Stimulated activated naive CD8-positive, alpha-beta T cell treated with anti-CD3 and anti-CD28 coated beads, Interleukin-15, amount 100 ng/mL, for 72 hours (primary cell): ENCODE measurements around the gene ENTHD1.

Source experiments
- ATAC-seq: fragments of 150-1000 bp; cut with Tn5 transposase; 2 replicates; pipeline ENCODE4 v1.10.0; 2021; ENCODE audit warnings: mild to moderate bottlenecking, moderate library complexity
- DNase-seq, 2 donors: peaks; one replicate each; pipeline ENCODE4 v3.0.0; 2021 to 2022
- H3K27ac Mint-ChIP-seq, 2 donors: one replicate each; pipeline ENCODE4 v1.8.0; 2022; ENCODE audit warnings: mild to moderate bottlenecking in 2 of 2, mixed read lengths in 2 of 2, moderate library complexity in 2 of 2
- H3K27me3 Mint-ChIP-seq: one replicate; pipeline ENCODE4 v1.8.0; 2022; ENCODE audit warnings: mixed read lengths
- H3K4me1 Mint-ChIP-seq: one replicate; pipeline ENCODE4 v1.8.0; 2022; ENCODE audit warnings: mild to moderate bottlenecking, mixed read lengths
- H3K4me3 Mint-ChIP-seq, 2 donors: one replicate each; pipeline ENCODE4 v1.8.0; 2022; ENCODE audit warnings: mild to moderate bottlenecking in 2 of 2, mixed read lengths in 2 of 2, moderate library complexity in 1 of 2
- H3K9me3 Mint-ChIP-seq, 2 donors: one replicate each; pipeline ENCODE4 v1.8.0; 2022; ENCODE audit warnings: mixed read lengths in 2 of 2

ENTHD1 gene

DNA sequence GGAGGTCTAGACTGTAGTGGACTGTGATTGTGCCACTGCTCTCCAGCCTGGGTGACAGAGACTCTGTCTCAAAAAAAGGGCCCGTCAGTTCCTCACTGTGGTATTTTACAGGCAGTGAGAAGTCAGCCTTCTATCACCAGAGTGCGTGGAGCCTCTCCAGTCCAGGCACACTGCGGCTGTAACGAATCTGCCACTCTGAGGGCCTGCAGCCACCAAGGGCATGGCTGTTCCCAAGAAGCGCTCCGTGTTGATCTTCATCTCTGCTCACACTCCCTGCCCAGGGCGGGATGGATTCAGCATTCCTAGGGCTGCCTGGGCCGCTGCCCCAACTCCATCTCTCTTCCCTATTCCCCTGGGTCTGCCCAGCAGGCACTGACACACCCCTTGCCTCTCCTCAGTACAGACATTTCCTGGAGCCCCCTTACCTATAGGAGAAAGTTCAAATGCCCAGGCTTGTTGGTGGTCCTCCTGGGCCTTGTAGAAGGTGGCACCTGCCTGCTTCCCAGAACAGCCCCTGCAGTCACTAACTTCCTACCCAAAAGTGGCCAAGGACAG, 174.6 kb downstream of the ENTHD1 start:
- no peak overlapping the region for H3K27ac Mint-ChIP-seq
- H3K9me3 Mint-ChIP-seq: no peaks in the 10 kb centered on the region
- DNase-seq (no peak), ATAC-seq (no peak)
- peaks cover 7% of the 10 kb centered on the region for H3K4me1 Mint-ChIP-seq
- no peak overlapping the region for H3K4me3 Mint-ChIP-seq
- peaks cover 9% of the 10 kb centered on the region for H3K27me3 Mint-ChIP-seq

DNA sequence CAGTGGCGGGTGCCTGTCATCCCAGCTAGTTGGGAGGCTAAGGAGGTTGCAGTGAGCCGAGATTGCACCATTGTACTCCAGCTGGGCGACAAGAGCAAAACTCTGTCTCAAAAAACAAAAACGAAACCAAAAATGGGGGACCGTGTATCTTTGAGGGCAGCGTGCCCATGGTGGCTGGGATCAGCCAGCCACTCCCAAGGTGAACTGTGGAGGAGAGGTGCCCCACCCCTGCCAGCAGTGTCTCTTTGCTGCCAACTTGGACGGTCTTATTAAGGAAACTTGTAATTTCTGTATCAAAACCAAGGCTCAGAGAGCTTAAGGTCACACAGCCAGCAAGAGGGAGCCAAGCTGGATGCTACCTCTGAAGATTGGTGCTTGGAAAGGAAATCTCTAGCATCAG, 175.4 kb downstream of the ENTHD1 start:
- no peak overlapping the region for H3K27ac Mint-ChIP-seq
- ATAC-seq (no peak), DNase-seq (no peak)
- peaks cover 7% of the 10 kb centered on the region for H3K4me1 Mint-ChIP-seq
- H3K4me3 Mint-ChIP-seq: no peak overlapping the region
- peaks cover 9% of the 10 kb centered on the region for H3K27me3 Mint-ChIP-seq
- H3K9me3 Mint-ChIP-seq: no peaks in the 10 kb centered on the region

DNA sequence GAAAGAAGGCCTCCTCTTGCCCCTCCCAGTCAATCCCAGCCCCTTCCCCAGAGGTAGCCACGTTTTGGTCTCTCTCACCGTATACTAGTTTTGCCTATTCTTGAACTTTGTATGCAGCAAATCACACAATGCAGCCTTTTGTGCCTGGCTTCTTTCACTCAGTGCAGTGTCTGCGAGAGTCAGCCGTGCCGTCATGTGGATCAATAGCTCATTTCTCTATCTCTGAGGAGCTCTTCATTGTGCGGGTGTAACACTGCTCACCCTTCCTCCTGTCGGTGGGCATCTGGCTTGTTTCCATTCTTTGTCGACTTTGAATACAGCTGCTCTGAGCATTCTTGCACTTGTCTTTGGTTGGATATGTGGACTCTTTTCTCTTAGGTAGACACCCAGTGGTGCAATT, 176.5 kb downstream of the ENTHD1 start:
- H3K27ac Mint-ChIP-seq: no peak overlapping the region
- peaks cover 9% of the 10 kb centered on the region for H3K27me3 Mint-ChIP-seq
- no peak for ATAC-seq
- H3K4me1 Mint-ChIP-seq: peaks cover 7% of the 10 kb centered on the region
- H3K4me3 Mint-ChIP-seq: no peak overlapping the region
- no peaks in the 10 kb centered on the region for H3K9me3 Mint-ChIP-seq
- no peak for DNase-seq

GRCh38 chr22:39716534-39716933, 177.0 kb downstream of the ENTHD1 start:
- Mint-ChIP-seq H3K27me3 (peaks cover 9% of the 10 kb centered on the region), H3K4me1 (peaks cover 7% of the 10 kb centered on the region), H3K4me3 (no peak overlapping the region), H3K9me3 (no peaks in the 10 kb centered on the region), H3K27ac (peak overlapping the region in 1 of 2 donors; percentile 57)
- DNase-seq: no peak
- ATAC-seq: no peak

GRCh38 chr22:39715778-39716495, 177.6 kb downstream of the ENTHD1 start:
- Mint-ChIP-seq H3K9me3 (no peaks in the 10 kb centered on the region), H3K4me3 (no peak overlapping the region)
- ATAC-seq: no peak

GRCh38 chr22:39714321-39714720, 179.2 kb downstream of the ENTHD1 start:
- H3K4me3 Mint-ChIP-seq: no peak overlapping the region
- no peak for DNase-seq
- peaks cover 2% of the 10 kb centered on the region for H3K4me1 Mint-ChIP-seq
- no peak overlapping the region for H3K27ac Mint-ChIP-seq
- H3K27me3 Mint-ChIP-seq: peaks cover 8% of the 10 kb centered on the region
- no peaks in the 10 kb centered on the region for H3K9me3 Mint-ChIP-seq
- ATAC-seq: no peak

More at GRCh38 chr22:39715778-39716495, 177.6 kb downstream of the ENTHD1 start:
- no peak for DNase-seq
- Mint-ChIP-seq H3K27ac (peak overlapping the region in 1 of 2 donors; percentile 57), H3K4me1 (peaks cover 7% of the 10 kb centered on the region), H3K27me3 (peaks cover 9% of the 10 kb centered on the region)

DNA sequence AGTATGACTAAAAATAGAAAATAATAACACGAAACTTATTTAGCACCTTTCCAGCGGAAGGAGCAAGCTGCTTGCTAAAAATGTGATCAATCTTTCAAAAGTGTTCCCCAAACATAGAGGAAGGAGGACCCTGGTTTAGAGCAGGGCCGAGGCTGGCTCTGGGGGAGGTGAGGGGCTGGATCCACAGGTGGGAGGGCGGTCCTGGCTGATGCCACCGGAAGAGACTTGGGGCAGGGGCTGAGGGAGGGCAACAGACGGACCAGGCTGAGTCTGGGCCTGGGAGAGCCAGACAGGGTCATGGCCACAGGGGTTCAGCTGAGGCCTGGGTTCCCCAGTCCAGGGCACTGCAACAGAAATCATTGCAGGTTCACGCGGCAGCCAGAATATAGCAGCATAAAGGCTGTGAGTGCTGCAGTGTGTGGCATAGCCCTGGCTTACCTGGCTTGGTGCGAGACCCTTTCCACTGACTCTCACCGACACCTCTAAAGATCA, 179.7 kb downstream of the ENTHD1 start:
- no peak overlapping the region for H3K4me3 Mint-ChIP-seq
- peaks cover 8% of the 10 kb centered on the region for H3K27me3 Mint-ChIP-seq
- ATAC-seq: no peak
- H3K4me1 Mint-ChIP-seq: no peaks in the 10 kb centered on the region
- H3K9me3 Mint-ChIP-seq: no peaks in the 10 kb centered on the region
- DNase-seq: no peak
- H3K27ac Mint-ChIP-seq: no peak overlapping the region

DNA sequence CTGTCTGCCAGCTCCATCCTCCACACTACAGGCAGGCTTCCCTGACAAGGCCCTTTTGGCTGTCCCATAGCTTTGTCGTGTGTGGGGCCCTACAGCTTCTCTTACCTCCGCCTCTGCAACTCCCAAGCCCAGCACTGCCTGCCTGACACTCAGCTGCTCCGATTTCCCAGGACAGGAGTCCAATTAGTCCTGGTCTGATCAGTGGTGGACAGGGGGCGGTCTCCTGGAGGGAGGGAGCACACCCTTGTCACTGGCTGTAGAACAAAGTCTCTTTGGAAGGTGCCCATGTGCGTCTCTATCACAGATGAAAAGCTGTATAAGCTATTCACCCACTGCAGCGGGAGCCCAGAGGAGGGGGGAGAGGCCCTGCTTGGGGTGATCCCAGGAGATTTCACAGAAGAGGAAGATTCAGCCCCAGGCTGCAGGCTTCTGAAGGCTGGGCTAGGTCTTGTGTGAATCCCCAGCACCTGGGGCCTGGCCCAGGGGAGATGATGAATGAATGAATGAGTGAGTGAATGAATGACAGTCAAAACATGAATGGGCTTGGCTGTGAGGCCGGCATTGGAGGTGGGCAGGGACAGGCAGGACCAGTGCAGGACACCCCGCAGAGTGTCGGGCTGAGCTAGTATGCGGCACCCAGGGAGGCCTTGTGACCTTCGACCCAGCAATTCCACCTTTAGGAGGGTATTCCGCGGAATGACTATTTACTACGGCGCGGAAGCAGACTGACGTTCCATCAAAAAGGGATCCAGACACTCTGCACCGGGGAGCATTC, 180.6 kb downstream of the ENTHD1 start:
- no peak overlapping the region for H3K4me3 Mint-ChIP-seq
- ATAC-seq: no peak
- no peaks in the 10 kb centered on the region for H3K9me3 Mint-ChIP-seq
- H3K27me3 Mint-ChIP-seq: peaks cover 8% of the 10 kb centered on the region
- no peaks in the 10 kb centered on the region for H3K4me1 Mint-ChIP-seq
- DNase-seq: no peak
- H3K27ac Mint-ChIP-seq: peak overlapping the region in 1 of 2 donors; percentile 68

DNA sequence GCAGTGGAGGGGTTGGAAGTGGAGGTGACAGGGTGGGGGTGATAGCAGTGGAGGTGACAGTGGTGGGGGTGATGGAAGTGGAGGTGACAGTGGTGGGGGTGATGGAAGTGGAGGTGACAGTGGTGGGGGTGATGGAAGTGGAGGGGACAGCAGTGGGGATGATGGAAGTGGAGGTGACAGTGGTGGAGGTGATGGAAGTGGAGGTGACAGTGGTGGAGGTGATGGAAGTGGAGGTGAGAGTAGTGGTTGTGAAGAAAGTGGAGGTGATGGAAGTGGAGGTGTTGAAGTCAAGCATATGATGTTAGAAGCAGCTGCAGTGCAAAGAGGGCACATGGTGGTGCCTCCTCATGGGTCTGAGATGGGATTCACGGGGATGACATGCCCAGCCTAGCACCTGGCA, 181.5 kb downstream of the ENTHD1 start:
- ATAC-seq (no peak), DNase-seq (no peak)
- Mint-ChIP-seq H3K27me3 (peaks cover 8% of the 10 kb centered on the region), H3K4me1 (no peaks in the 10 kb centered on the region), H3K4me3 (no peak overlapping the region), H3K9me3 (no peaks in the 10 kb centered on the region), H3K27ac (no peak overlapping the region)

- Mint-ChIP-seq H3K4me1 (no peaks in the 10 kb centered on the region), H3K9me3 (no peaks in the 10 kb centered on the region), H3K4me3 (no peak overlapping the region), H3K27ac (no peak overlapping the region), H3K27me3 (peaks cover 8% of the 10 kb centered on the region)
- ATAC-seq (no peak), DNase-seq (no peak)
Measured at GRCh38 chr22:39710380-39711150, 183.0 kb downstream of the ENTHD1 start.

GRCh38 chr22:39707816-39708215, 185.7 kb downstream of the ENTHD1 start:
- ATAC-seq (no peak), DNase-seq (no peak)
- H3K4me3 Mint-ChIP-seq: no peak overlapping the region
- no peaks in the 10 kb centered on the region for H3K4me1 Mint-ChIP-seq
- H3K27me3 Mint-ChIP-seq: peaks cover 8% of the 10 kb centered on the region
- H3K27ac Mint-ChIP-seq: peak overlapping the region; percentile 8 to 42
- H3K9me3 Mint-ChIP-seq: no peaks in the 10 kb centered on the region

- no peaks in the 10 kb centered on the region for H3K4me1 Mint-ChIP-seq
- peaks cover 8% of the 10 kb centered on the region for H3K27me3 Mint-ChIP-seq
- H3K27ac Mint-ChIP-seq: no peak overlapping the region
- ATAC-seq (no peak), DNase-seq (no peak)
- no peak overlapping the region for H3K4me3 Mint-ChIP-seq
- no peaks in the 10 kb centered on the region for H3K9me3 Mint-ChIP-seq
Measured at GRCh38 chr22:39707351-39707750, 186.2 kb downstream of the ENTHD1 start.

DNA sequence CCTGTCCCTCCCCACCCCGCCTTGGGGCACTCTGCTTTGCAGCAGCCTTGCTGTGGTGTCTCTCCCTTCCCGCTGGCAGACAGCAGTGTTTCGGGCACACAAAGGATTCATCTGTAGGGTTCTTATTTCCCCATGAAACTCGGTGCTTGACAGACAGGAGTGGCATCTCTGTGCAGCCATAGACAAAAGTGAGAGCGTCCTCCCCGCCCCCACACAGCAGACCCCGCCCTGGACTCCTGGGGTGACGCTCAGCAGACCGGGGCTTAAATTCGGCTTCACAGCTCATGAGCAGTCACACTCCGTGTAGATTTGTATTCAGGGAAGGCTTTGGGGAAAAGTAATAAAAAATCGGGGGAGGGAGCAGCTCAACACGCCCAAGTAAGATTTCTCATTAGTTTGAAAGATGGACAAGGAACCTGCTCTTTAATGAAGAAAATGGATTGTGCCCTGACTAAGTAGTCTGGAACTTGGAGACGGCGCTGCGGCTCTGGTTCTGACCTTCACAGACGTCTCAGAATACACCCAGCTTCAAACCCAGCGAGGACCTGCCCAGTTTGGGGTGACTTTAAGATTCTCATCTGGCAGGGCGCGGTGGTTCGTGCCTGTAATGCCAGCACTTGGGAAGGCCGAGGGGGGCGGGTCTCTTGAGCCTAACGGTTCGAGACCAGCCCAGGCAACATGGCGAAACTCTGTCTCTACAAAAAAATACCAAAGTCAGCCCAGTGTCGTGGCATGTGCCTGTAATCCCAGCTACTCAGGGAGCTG, 187.0 kb downstream of the ENTHD1 start:
- DNase-seq (no peak), ATAC-seq (no peak)
- Mint-ChIP-seq H3K27ac (no peak overlapping the region), H3K27me3 (peaks cover 8% of the 10 kb centered on the region), H3K9me3 (no peaks in the 10 kb centered on the region), H3K4me1 (no peaks in the 10 kb centered on the region), H3K4me3 (no peak overlapping the region)

DNA sequence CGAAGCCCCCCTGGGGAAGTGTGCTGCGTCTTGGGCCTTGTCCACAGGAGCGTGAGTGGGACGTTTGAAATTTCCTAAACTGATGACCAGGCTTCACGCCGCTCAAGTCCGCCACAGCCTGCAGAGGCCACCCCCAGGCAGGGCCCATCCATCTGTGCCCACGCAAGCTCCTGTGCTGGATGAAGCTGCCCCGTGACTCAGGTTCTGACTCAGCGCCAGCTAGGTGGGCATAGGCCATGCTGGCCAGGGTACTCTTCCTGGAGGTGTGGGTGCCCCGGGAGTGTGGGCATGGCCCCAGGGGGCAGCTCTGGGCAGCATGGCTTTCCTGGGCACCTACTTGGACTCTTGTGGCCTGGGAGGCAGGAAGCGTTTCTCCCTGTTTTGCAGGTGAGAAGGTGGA, 188.2 kb downstream of the ENTHD1 start:
- no peak overlapping the region for H3K27ac Mint-ChIP-seq
- ATAC-seq (no peak), DNase-seq (no peak)
- no peak overlapping the region for H3K4me3 Mint-ChIP-seq
- H3K27me3 Mint-ChIP-seq: peaks cover 4% of the 10 kb centered on the region
- H3K9me3 Mint-ChIP-seq: no peaks in the 10 kb centered on the region
- no peaks in the 10 kb centered on the region for H3K4me1 Mint-ChIP-seq
